Measurements from ENCODE around the gene MED13L.

DNA sequence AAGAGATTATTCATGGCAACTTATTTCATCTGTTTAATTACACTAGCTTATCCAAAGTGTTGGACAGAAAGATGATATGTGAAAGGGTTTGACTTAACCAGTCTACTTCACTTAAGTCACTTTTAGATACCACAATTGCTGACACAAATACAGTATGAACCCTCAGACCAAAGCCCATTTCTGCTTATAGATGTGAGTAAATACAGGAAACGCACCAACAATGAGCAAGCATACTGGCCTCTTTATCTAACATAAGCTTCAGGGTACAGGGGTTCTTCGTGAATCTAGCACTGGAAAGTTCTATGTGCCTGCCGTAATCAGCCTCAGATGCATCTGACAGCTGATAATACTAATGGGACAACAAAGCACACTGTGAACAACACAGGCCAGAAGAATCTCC, 209.6 kb downstream of the MED13L start:
- TF ChIP-seq, protein P1, sequence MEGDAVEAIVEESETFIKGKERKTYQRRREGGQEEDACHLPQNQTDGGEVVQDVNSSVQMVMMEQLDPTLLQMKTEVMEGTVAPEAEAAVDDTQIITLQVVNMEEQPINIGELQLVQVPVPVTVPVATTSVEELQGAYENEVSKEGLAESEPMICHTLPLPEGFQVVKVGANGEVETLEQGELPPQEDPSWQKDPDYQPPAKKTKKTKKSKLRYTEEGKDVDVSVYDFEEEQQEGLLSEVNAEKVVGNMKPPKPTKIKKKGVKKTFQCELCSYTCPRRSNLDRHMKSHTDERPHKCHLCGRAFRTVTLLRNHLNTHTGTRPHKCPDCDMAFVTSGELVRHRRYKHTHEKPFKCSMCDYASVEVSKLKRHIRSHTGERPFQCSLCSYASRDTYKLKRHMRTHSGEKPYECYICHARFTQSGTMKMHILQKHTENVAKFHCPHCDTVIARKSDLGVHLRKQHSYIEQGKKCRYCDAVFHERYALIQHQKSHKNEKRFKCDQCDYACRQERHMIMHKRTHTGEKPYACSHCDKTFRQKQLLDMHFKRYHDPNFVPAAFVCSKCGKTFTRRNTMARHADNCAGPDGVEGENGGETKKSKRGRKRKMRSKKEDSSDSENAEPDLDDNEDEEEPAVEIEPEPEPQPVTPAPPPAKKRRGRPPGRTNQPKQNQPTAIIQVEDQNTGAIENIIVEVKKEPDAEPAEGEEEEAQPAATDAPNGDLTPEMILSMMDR (IDR thresholded peaks at IDR 0.05): no peak
- no peak for TF ChIP-seq EZH2 (IDR thresholded peaks at IDR 0.05; ENCODE audit: borderline replicate concordance, insufficient read depth, low read depth, low read length, poor library complexity, severe bottlenecking)

Measured in B cell (primary cell).